GM12878 (cell line): ENCODE results near the gene RAB35. TPM values are rescaled to one million over a fixed set of nuclear protein-coding genes. Genes with fewer than 3 reads are reported as not detected.

Source experiments
- ATAC-seq: fragments of 200-7000 bp; cut with Tn5 transposase; 3 replicates; pipeline ENCODE4 v1.9.1; 2020; ENCODE audit warnings: mild to moderate bottlenecking, moderate library complexity
- BruUV-seq: library from RNA; stranded (reverse); fragments of 400-500 nt; replicated peaks from 2 replicates; lab custom pipeline; 2021; lab: Mats Ljungman, UMichigan
- CTCF ChIA-PET: fragments of 300-600 bp; sonication (Branson Sonifier 250); formaldehyde crosslinking; extraction: SDS; loops from one replicate; lab custom pipeline; 2021; ENCODE audit warnings: inconsistent platforms; lab: Yijun Ruan, JAX
- POLR2A ChIA-PET: fragments of 350-600 bp; formaldehyde crosslinking; extraction: SDS; loops from one replicate; lab custom pipeline; 2021; ENCODE audit warnings: inconsistent platforms; lab: Charles Lee
- RAD21 ChIA-PET: fragments of 300-600 bp; sonication (Branson Sonifier 250); formaldehyde crosslinking; loops from one replicate; lab custom pipeline; 2023; ENCODE audit warnings: antibody characterized with exemption; ENCODE audit not compliant: unreplicated experiment; lab: Charles Lee
- SMC1A ChIA-PET: fragments of 300-600 bp; sonication (Branson Sonifier 250); formaldehyde crosslinking; loops from one replicate; lab custom pipeline; 2023; ENCODE audit not compliant: unreplicated experiment, uncharacterized antibody; lab: Charles Lee
- DNase-seq: peaks from one replicate; pipeline ENCODE4 v3.0.0-alpha.2; 2011; ENCODE audit warnings: low read depth, low spot score
- FAIRE-seq: peaks from 3 replicates; lab custom pipeline; 2011; peaks lifted over from hg19 to GRCh38; lab: Jason Lieb, UNC
- H2AFZ ChIP-seq: 2 replicates; pipeline ENCODE4 v1.6.0; 2011; ENCODE audit warnings: low read depth, low read length, control low read depth; ENCODE audit not compliant: control insufficient read depth
- H3K27ac ChIP-seq: 2 replicates; pipeline ENCODE4 v1.5.1; 2011; ENCODE audit warnings: control low read depth; ENCODE audit not compliant: control insufficient read depth, insufficient read depth
- H3K27me3 ChIP-seq, 2 experiments: replicated peaks in 1 of 2; 2 replicates each; pipeline versions ENCODE4 v1.6.0 to v1.6.1; 2011; ENCODE audit warnings: low read length in 1 of 2; ENCODE audit not compliant: control insufficient read depth in 2 of 2, insufficient read depth in 2 of 2
- H3K36me3 ChIP-seq, 2 experiments: 2 replicates each; pipeline ENCODE4 v1.5.1; 2011; ENCODE audit warnings: low read length in 1 of 2; ENCODE audit not compliant: control insufficient read depth in 2 of 2, insufficient read depth in 2 of 2
- H3K4me1 ChIP-seq: 2 replicates; pipeline ENCODE4 v1.6.1; 2011; ENCODE audit warnings: mild to moderate bottlenecking, low read length, moderate library complexity, mixed read lengths; ENCODE audit not compliant: control insufficient read depth, insufficient read depth
- H3K4me2 ChIP-seq: 2 replicates; pipeline ENCODE4 v1.6.0; 2011; ENCODE audit warnings: control low read depth; ENCODE audit not compliant: control insufficient read depth, insufficient read depth
- H3K4me3 ChIP-seq: fragments of 200-600 bp; sonication (generic); 2 replicates; pipeline ENCODE4 v1.5.1; 2016
- H3K79me2 ChIP-seq: 2 replicates; pipeline ENCODE4 v1.6.0; 2011; ENCODE audit warnings: low read length; ENCODE audit not compliant: control insufficient read depth, insufficient read depth
- H3K9ac ChIP-seq: 2 replicates; pipeline ENCODE4 v1.8.0; 2011; ENCODE audit warnings: low read length, control low read depth, mixed read lengths; ENCODE audit not compliant: control insufficient read depth, insufficient read depth
- H3K9me3 ChIP-seq: replicated peaks from 3 replicates; pipeline ENCODE4 v1.5.1; 2011; ENCODE audit warnings: mild to moderate bottlenecking, low read length; ENCODE audit not compliant: control insufficient read depth, insufficient read depth
- H4K20me1 ChIP-seq: 2 replicates; pipeline ENCODE4 v1.6.0; 2011; ENCODE audit not compliant: control insufficient read depth, insufficient read depth
- CBFB ChIP-seq: IDR thresholded peaks from 2 replicates; pipeline ENCODE4 v1.6.1; 2016; ENCODE audit warnings: antibody characterized with exemption, low read depth
- CBX5 ChIP-seq: sonication (generic); IDR thresholded peaks from 2 replicates; pipeline ENCODE4 v1.6.1; 2016; ENCODE audit warnings: low read depth, moderate library complexity, mild to moderate bottlenecking, inconsistent platforms
- FOXK2 ChIP-seq: fragments of 450-650 bp; IDR thresholded peaks from 2 replicates; pipeline ENCODE4 v1.6.1; 2017; ENCODE audit warnings: mild to moderate bottlenecking, moderate library complexity
- NR2F1 ChIP-seq: fragments of 450-650 bp; conservative IDR thresholded peaks from 2 replicates; pipeline ENCODE4 v1.6.1; 2017; ENCODE audit warnings: mild to moderate bottlenecking
- RUNX3 ChIP-seq: IDR thresholded peaks from 2 replicates; pipeline ENCODE4 v1.6.1; 2012; ENCODE audit warnings: low read length, inconsistent platforms
- SIN3A ChIP-seq: IDR thresholded peaks from 2 replicates; pipeline ENCODE4 v1.6.1; 2012; ENCODE audit warnings: low read depth, low read length, improper control_type of control experiment
- WGBS: methylation state at CpG from one replicate; pipeline ENCODE4 v1.1.6; 2016; ENCODE audit warnings: low lambda C conversion rate; ENCODE audit not compliant: insufficient replicate concordance, insufficient coverage; ENCODE audit errors: missing lambda C conversion rate; 5-methylcytosine and 5-hydroxymethylcytosine counted together
- in situ Hi-C: fragments of 300-500 bp; cut with MboI; formaldehyde crosslinking; loops from 9 replicates; pipeline ENCODE4 v1.14.3; 2018; ENCODE audit warnings: mixed read lengths
- intact Hi-C: fragments of 100-400 bp; cut with micrococcal nuclease; formaldehyde crosslinking; loops from one replicate; pipeline ENCODE4 v1.14.2; 2022; ENCODE audit not compliant: unreplicated experiment
- polyA plus RNA-seq, 11 experiments: library from polyadenylated mRNA; depleted of rRNA in 4 of 11; unstranded in 6 of 11; stranded (reverse) in 5 of 11; fragments of >200 nt; fragmentation: Nextera tagmentation in 4 of 11; fragmentation: Illumina TruSeq in 1 of 11; extraction: Ambion mirVana in 4 of 11; extraction: Trizol in 1 of 11; gene quantifications; 1 replicate in 1 of 11; 2 replicates in 10 of 11; pipeline versions ENCODE4 v1.2.1 to v1.2.3, GENCODE V29; 2011 to 2016; ENCODE audit warnings: inconsistent platforms in 2 of 11, missing spikeins in 2 of 11, low read depth in 1 of 11
- total RNA-seq, 4 experiments: library from RNA; depleted of rRNA in 3 of 4; stranded (reverse); fragments of >200 nt in 3 of 4; fragmentation: Illumina TruSeq in 1 of 4; extraction: Trizol in 1 of 4; gene quantifications; 2 replicates each; pipeline versions ENCODE4 v1.2.1 to v1.2.3, GENCODE V29; 2013 to 2021
- TF ChIP-seq, protein P1 (sequence below): fragments of 450-650 bp; IDR thresholded peaks from 2 replicates; pipeline ENCODE4 v1.6.1; 2014; ENCODE audit warnings: mild to moderate bottlenecking
- TF ChIP-seq, protein P2 (sequence below): fragments of 450-650 bp; IDR thresholded peaks from 2 replicates; pipeline ENCODE4 v1.6.1; 2016; ENCODE audit warnings: mild to moderate bottlenecking

RAB35 gene
- total and polyA plus RNA-seq, 10 of the 15 experiments (the other 5 are each of a cell fraction or from before 2014, with no cell fraction given): 0.76 to 99.2 (median 43.8) TPM

DNA sequence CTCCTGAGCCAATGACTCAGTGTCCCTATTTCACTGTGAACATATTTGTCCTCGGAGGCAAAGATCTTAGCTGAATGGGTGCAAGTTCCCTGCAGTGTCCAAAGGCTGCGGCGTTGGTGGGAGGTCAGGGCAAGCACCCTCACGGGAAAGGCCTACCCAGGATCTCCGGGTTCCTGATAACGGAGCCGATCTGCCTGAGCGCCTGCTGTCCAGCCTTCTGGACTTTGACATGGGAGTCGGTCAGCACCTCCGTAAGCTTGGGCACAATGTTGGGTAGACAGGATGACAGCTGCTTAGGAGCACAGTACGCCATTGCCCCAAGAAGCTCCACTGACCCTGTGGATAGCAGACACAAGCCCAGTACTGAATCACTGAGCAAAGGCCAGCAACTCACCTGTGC is 31.5 kb upstream of the RAB35 start:
- POLR2A ChIA-PET: interaction anchor here (0.6 kb wide), 1 partner anchor 29 kb away, joined by 3 read pairs; no protein-coding TSS in a partner anchor
- RAD21 ChIA-PET: interaction anchor here (0.8 to 1.3 kb wide), 2 partner anchors 25 to 53 kb away, joined by 3 read pairs; partner anchors contain the start of gene RPLP0
- Histone ChIP-seq H3K9me3 (no peaks in the 10 kb centered on the region), H3K36me3 (peaks cover 37 to 46% of the 10 kb centered on the region in 2 experiments)
- DNase-seq (no peak), FAIRE-seq (no peak)
- 97% methylated on average over 11 of the region's 11 CpGs for WGBS
- CTCF ChIA-PET: interaction anchor here (0.5 kb wide), 1 partner anchor 30 kb away, joined by 3 read pairs; no protein-coding TSS in a partner anchor
- TF ChIP-seq RUNX3 (no peak), SIN3A (no peak), FOXK2 (no peak), CBFB (no peak), CBX5 (no peak), NR2F1 (no peak)
- TF ChIP-seq, protein P1, sequence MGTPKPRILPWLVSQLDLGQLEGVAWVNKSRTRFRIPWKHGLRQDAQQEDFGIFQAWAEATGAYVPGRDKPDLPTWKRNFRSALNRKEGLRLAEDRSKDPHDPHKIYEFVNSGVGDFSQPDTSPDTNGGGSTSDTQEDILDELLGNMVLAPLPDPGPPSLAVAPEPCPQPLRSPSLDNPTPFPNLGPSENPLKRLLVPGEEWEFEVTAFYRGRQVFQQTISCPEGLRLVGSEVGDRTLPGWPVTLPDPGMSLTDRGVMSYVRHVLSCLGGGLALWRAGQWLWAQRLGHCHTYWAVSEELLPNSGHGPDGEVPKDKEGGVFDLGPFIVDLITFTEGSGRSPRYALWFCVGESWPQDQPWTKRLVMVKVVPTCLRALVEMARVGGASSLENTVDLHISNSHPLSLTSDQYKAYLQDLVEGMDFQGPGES: no peak
- TF ChIP-seq, protein P2, sequence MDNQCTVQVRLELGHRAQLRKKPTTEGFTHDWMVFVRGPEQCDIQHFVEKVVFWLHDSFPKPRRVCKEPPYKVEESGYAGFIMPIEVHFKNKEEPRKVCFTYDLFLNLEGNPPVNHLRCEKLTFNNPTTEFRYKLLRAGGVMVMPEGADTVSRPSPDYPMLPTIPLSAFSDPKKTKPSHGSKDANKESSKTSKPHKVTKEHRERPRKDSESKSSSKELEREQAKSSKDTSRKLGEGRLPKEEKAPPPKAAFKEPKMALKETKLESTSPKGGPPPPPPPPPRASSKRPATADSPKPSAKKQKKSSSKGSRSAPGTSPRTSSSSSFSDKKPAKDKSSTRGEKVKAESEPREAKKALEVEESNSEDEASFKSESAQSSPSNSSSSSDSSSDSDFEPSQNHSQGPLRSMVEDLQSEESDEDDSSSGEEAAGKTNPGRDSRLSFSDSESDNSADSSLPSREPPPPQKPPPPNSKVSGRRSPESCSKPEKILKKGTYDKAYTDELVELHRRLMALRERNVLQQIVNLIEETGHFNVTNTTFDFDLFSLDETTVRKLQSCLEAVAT: no peak
- TF ChIP-seq, all 136 proteins: peak for 0
- H3K79me2 ChIP-seq: no peaks in the 10 kb centered on the region
- intact Hi-C loops (no loop called here), in situ Hi-C loops (no loop called here)
- no peak overlapping the region for H2AFZ ChIP-seq
- no peak overlapping the region for H3K4me2 ChIP-seq
- SMC1A ChIA-PET: interaction anchor here (1.3 to 2.4 kb wide), 2 partner anchors 12 to 37 kb away, joined by 4 to 5 read pairs; no protein-coding TSS in a partner anchor
- BruUV-seq: no TSS peak
- no peaks in the 10 kb centered on the region for H3K27me3 ChIP-seq
- no peak for ATAC-seq
- no peak overlapping the region for H3K27ac ChIP-seq
- H3K4me3 ChIP-seq: no peak overlapping the region
- H4K20me1 ChIP-seq: no peaks in the 10 kb centered on the region
- H3K4me1 ChIP-seq: no peaks in the 10 kb centered on the region
- H3K9ac ChIP-seq: no peak overlapping the region
